GM21576 (cell line): ENCODE data around the gene DACH1.

Source experiments
- ATAC-seq: cut with Tn5 transposase; IDR thresholded peaks from one replicate; pipeline ENCODE4 v1.9.1; 2021; ENCODE audit warnings: mild to moderate bottlenecking, moderate library complexity; ENCODE audit not compliant: unreplicated experiment

The DACH1 gene

DNA sequence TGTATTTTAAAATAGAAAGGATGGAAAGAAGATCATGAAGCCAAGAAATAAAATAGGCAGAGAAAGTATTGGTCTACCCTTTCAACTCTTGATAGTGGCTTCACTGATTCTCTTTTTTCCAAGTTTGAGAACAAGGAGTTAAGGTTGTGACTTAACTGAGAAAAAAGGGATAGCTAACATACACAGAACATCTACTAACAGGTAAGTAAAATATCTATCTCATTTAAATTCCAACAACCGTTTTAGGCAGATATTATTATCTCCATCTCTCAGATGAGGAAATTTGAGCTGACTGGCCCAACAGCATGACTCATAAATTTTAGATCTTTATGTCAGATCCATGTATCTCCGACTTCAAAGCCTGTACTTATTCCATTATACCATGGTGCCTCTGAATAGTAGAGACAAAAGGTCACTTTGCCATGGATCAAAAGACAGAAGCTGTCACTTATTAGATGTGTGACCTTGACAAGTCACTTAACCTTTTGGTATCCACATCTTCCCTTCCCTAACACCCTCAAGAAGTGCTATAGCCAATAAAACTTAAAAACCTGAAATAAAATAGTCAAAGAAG is 152.1 kb downstream of the DACH1 start:
- ATAC-seq: no peak

- no peak for ATAC-seq
Measured at GRCh38 chr13:71712988-71713653, 153.9 kb downstream of the DACH1 start.

- ATAC-seq: no peak
Measured at GRCh38 chr13:71704656-71705055, 162.3 kb downstream of the DACH1 start.

DNA sequence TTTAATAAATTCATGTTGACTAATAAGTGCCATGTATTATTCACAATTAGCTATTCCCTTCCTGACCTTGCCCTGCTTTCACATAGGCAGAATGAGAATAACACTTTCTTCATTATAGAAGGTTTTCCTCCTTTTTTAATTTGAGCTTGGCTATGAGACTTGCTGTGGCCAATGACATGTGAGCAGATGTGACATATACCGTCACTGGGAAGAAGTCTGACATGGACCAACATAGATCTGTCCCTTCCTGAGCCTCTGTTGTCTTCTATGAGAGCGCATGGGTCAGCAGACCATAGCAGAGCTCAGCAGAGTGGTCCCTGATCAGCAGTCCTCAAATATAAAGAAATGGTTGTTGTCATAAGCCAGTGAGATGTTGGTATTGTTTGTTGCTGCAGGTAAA is 163.9 kb downstream of the DACH1 start:
- ATAC-seq: no peak

DNA sequence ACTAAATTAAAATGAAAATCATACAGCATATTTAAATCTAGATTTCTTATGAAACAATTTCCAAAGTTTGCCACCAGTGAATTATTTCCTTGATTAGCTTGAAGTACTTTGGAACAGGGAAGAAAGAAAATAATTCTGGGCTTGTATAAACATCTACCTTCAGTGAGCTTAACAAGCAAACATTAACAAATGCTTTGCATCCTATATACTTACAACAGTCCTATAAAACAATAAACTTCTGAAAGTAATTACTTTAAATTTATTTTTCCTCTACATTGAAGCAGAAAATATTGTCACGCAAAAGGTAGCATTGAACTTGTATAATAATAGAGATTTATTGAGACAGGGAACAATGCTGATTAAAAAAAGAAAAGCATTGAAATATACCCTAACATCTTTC is 164.8 kb downstream of the DACH1 start:
- ATAC-seq: no peak

DNA sequence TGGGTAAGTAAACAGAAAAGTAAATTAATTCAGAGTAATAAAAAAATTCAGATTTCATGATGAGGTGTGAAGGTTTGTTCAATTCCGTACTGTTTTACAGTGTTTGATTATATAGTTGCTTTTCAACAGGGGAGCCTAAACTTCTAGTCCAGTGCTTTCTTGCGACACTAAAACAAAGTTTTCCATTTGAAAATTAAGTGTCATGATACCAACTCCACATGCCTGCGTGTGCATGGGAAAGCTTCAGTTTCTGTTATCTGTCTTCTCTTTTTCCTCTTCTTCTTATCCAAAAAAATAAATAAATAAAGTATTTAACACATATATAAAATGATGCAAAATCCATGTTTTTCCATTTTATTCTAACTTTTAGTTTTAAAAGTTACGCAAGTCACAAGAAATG is 165.3 kb downstream of the DACH1 start:
- ATAC-seq: no peak

DNA sequence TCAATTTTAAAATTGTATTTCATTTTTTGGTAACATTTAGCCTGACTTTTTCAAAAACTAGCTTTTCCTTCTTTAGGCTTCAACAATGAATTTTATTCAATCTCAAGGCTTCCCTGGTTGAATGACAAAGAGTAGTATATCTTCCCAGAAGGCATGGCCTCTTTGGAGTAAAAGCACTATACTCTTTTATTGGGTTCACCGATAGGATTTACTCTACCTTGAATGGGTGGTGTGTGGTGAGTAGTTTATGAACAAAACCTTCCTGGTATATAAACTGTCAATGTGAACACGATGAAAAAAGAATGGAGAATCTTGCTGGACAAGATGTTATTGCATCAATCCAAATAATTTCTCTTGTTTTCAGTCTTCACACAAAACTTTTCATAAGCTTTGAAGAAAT is 167.7 kb downstream of the DACH1 start:
- ATAC-seq: no peak

DNA sequence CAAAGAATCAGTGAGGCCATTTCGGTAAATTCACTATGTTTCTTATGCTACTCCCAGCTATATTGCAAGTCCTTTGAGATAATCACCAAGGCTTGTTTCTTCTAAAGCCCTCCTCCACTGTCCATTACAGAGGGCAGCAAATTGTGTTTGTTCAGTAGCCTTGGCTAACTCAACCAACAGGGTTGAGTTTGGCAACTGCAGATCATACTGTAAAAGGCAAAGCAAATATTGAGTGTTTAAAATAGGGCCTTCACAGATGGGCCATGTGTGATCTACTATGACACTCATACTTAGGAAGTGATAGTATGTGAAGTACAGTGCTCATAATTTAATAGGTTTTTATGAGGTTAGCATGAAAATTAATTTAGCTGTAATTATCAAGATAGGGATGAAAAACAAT is 171.3 kb downstream of the DACH1 start:
- no peak for ATAC-seq

- ATAC-seq: no peak
Measured at GRCh38 chr13:71685072-71685471, 181.9 kb downstream of the DACH1 start.

GRCh38 chr13:71681901-71682613 is 184.9 kb downstream of the DACH1 start:
- no peak for ATAC-seq

GRCh38 chr13:71677124-71677523 is 189.9 kb downstream of the DACH1 start:
- no peak for ATAC-seq

GRCh38 chr13:71672512-71672911 is 194.5 kb downstream of the DACH1 start:
- no peak for ATAC-seq

GRCh38 chr13:71663431-71663830 is 203.6 kb downstream of the DACH1 start:
- no peak for ATAC-seq

DNA sequence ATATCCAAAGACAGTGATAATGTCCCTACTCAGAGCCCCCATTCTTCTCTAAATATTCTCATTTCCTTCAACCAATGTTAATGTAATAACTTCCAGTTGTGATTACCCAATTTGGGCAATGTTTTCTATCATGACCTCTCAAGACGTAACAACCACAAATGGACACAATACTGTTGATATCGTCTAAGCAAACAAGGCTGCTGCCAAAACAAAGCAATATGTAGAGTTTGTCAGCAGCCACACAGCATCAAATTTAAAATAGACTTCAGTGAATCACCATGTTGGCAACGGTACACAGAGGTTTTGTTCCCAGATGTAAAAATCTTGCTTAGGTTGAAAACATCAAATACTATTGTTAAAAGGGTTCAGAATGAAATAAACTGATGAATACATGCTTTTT is 205.1 kb downstream of the DACH1 start:
- ATAC-seq: no peak

GRCh38 chr13:71659404-71659803 is 207.6 kb downstream of the DACH1 start:
- no peak for ATAC-seq

DNA sequence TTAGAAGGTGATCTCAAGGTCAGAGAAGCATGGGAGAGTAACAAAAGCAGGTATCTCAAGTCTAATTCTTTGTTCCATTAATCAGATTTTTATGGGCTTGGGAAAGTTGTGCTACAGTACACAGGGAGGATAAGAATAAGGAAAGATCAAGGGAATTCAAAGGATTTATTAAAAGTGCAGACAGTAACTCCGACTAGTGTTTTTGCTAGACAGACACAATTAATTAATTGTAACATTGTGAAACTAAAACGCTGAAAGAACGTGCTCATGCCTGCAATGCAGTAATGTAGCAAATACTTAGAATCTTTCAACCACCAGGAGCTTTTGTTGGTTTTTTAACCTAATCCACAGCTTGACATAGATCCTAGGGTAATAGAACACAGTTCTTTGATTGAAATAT is 221.5 kb downstream of the DACH1 start:
- ATAC-seq: no peak

DNA sequence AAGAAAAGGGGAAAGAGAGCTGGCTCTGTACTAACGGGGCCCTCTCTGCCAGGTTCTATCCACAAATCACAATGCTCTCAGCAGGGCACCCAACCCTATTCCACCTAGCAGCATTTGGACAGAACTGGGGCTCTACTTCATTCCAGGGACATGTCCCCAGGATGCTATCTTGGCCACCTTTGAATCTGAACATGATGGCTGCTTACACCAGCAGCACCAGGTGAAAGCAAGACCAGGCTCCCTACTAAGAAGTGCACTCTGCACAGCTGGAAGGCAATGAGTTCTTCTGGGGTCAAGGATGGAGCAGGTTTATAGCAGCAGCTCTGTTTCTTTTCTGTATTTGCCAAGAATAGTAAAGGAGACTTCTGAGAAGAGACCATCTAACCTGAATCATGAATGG is 222.4 kb downstream of the DACH1 start:
- ATAC-seq: no peak

DNA sequence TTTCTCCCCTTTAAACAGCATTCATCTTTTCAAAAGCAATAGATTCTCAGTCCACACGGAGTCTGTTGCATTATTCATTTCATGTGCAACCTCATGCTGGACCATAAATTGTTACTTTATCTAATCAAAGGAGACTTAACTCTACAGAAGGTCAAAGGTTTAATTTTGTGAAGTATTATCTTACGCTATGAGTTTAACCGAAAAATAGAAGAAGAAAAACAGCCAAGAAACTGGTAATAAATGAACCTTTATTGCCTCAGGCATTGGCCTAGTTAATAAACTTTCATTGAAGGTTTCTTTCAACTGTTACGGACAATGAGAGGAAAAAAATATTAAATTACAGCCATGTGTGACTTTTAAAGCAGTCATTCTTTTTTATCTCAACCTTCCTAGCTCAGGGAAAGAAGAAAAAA is 223.6 kb downstream of the DACH1 start:
- no peak for ATAC-seq

DNA sequence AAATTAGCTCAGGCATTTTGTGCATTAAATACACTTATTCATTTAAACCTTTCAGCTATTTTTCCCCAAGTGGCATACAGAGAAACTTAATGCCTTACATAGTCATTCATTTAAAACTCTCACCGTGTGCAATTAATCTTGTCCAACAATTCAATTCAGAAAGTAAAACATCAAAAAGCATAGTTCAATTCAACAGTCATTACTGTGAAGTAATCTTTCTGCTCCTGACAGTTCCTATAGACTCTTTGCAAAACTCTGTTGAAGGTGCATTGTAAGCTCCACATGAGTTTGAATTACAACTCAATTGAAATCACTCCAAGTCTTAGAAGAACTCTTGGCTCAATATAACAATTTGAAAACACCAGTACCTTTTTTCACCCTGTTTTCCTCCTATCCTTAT is 228.3 kb downstream of the DACH1 start:
- no peak for ATAC-seq

DNA sequence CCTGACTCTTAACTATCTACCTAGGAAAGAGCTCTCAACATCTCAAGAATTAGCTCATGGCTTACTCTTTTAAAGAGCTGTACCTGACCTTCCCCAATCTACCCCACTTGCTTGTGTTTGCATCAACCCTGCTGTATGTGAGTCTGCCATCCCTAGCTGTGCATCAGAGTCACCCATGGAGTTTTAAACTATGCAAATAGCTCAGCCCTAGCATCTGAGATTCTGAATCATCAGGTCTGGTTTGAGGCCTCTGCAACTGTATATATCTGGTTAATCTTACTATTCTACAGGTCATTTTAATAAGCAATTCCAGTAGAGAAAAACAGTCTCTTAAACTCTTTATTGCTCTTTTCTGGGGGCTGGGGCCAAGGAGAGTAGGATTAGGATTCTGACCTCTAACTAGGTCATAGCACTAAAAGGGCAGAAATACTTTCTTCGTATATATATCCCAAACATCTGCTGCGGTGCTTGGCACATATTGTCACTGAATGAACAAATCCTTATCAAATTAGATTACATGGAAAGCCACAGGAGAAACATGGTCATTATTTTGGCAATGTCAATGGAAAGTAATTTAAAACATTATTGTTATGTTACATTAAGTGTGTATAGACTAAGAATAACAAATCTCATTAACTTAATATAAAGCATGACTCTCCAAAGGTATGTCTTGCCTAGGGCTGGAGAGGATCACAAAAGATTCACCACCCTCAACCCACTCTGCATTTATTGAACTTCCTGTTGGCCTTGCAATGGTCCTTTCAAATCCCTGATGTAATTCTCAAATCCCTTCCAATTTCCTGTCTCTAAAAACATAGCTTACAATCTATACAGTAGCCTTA is 232.2 kb downstream of the DACH1 start:
- ATAC-seq: no peak

DNA sequence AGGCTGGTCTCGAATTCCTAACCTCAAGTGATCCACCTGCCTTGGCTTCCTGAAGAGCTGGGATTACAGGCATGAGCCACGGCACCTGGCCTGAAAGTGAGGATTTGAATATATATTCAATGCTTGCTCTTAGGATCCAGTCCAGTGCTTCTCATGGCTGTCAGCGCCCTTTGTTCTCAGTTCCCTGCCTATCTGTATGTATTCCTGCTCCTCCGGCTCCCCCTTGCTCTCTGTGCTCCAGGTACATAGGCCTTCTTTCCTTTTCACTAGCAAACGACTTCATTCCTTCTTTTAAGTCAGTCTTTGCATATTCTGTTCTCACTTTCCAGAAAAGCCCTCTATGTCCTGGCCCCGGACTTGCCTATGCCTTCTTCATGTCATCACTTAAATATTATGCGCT is 232.8 kb downstream of the DACH1 start:
- ATAC-seq: no peak

- no peak for ATAC-seq
Measured at GRCh38 chr13:71632721-71633120, 234.3 kb downstream of the DACH1 start.
